HS-27A (cell line): ENCODE results near the gene PJA1.

Experiments used
- DNase-seq: peaks from one replicate; pipeline ENCODE4 v3.0.0-alpha.2; 2012; ENCODE audit warnings: low read depth, missing footprints

PJA1 gene

DNA sequence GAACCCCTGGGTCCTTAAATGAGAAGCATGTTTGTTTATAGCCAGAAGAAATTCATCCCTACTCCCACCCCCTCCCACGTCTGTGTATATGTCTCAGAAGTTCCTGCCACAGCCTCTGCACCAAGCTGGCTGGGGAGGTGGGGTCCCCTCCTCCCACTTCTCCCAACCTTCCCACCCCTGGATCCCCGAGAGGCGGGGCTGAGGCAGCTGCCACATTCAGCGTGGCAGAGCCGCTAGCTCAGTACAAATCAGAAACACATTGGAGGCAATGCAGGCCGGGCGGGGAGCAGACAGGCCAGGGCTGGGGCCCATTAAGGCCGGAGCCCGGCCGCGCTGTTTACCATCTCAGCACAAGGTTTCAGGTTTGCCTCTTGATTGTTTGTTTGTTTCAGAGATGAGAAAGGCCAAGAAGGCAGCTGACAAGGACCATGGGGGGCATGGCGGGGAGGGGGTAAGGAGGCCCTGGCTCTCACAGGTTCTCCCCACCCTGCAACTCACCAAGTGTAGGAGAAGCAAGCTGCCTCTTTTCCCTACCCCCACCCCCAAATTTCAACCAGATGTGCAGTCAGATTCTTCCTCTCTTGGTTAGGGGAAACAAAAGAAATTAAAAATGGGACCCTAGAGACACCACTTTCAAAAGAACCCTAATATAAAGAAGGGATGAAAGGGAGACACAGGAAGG, 22.3 kb downstream of the PJA1 start:
- no peak for DNase-seq

DNA sequence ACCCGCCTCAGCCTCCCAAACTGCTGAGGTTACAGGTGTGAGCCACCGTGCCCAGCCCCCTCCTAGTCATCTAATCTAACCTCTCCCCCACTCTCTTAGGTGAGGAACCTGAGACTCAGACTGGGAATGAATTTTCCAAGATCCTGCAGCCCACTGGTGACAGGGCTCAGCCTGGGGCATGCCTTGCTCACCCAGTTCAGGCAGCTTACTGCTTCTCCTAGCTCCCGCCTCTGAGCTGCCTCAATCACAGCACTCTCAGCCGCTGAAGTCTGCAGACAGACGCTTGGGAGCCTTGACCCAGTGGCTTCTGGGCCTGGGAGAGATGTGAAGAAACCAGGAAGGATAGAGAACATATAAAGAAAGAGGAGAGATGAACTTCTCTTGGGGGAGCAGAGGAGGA, 24.4 kb downstream of the PJA1 start:
- DNase-seq, result no peak

DNA sequence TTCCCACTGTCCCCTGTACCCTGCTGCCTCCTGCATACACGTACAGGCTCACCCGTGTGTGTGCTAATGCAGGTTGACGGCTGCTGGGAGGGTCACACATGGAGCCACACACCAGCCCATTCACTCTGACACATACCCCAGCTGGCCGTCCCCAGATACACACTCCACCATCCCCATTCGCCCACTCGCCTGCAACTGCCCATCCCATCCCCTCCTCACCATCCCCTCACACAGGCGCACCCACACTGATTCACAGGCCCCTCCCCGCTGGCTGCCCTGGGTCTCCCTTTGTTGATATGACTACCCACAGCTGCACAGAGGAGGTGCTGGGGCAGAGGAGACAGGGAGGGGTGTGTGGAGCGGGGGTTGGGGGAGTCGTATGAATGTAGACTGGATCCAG, 25.7 kb downstream of the PJA1 start:
- no peak for DNase-seq

DNA sequence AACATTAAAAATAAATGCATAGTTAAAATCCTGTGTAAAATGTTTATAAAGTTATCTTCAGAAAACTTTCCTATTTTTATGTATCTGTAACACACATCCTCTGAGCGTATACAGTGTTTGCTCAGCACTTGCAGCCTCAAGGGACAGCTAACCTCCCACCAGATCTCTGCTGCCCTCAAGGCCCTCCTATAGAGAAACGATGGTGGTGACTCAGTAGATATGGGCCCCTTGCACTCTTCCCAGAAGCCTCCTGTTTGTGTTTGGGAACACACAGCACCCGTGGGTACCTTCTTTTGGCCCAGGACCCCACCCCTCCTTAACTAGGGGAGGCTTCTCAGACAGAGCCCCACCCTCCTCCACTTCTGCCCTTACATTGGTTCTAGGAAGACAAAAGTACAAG, 26.7 kb downstream of the PJA1 start:
- DNase-seq, result no peak

DNA sequence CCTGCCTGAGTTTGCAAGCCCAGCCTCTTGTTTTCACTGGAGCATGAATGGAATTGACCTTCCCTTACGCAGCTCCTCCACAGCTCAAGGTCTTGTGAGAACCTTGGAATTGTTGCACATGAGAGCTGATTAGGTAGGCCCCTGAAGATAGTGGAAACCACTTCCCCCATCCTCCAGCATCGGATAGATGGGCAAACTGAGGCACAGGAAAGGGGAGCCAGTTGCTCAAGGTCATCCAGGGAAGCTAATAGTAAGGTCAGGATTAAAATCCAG, 27.2 kb downstream of the PJA1 start:
- no peak for DNase-seq

DNA sequence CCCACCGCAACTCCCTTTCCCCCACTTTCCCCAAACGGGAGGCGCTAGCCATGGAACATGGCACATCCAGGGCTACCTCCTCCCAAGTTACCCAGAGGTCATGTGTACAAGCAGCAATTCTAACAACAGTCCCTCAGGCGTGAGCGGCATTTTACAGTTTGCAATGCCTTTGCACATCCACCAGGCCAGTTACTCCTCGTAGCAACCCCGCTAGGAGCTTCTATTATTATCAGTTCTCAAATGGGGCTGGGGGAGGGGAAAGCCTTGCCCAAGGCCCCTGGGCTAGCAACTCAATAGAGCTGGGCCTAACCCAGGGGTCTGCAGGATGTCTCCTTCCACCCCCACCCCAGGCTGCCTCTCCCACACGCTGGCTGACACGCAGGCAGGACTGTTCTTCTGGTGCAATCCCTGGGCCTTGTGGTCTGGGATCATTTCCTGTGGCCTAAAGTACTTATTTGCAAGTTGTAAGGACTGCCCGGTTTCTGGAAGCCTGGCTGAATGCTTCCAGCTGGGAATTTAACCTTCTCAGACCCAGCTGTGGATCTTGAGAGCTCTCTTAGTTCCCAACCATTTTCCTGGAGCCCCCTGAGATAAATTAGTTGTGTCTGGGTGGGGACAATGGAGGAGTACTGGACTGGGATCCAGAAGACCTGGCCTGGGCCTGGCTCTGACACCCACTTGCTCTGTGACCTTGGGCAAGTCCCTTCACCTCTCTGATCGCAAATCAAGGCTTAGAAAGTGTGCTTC, 27.7 kb downstream of the PJA1 start:
- no peak for DNase-seq

DNA sequence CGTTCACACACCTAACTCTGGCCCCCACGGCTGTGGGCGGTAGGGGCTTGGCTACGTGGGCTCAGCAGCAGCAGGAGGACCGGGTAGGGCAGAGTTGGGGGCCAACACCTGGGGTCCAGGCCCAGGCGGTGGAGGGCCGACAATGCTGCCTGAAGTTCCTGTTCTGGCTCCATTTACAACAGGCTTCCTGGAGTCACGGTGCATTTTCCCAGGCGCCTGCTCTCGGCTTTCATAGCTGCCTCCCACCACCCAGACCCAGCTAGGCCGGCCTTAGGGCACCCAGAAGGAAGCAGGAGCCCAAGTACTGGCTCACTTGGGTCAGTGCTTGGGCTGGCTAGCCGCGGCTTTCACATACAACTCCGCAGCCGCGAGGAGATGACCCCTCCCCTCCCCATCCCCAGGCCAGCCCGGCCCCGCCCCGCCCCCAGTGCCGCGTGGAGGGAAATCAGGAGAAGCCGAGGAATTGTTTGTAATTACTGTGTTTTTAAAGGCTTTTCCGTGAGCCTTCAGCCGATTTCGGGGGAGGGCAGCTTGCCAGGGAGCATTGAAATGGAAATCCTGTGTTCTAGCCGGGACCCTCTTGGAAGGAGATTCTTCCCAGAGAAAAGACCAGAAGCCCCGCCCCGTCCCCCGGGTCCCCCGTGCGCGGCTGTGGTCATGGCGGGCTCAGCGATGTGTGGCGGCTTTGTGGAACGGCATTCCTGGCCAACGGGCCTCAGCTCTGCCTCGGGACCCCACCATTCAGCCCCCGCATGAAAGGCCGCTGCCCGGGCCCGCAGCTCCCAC, 28.5 kb downstream of the PJA1 start:
- no peak for DNase-seq

DNA sequence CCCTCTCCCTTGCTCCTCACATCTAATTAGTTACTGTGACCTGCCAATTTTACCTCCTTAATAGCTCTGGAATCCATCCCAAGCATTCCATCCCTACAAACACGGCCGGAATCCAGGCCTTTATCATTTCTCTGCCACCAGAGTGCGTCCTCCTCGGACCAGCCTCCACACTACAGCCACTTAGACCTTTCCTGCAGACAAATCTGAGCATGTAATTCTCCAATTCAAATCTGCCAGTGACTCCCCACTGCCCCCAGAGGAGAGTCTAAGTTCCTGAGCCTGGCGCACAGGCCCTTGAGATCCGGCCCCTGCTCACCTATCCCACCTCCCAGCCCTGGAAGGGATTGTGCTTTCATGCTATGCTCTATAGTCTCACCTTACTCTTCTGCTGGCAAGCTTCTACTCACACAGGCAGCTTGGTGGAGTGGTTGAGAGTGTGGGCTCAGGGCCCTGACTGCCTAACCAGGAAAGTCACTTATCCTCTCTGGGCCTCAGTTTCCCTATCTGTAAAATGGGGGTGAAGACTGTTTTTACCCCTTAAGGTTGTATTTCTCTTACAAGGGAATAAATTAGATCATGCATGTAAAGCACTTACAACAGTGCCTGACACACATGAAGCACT, 31.2 kb downstream of the PJA1 start:
- DNase-seq, result no peak

DNA sequence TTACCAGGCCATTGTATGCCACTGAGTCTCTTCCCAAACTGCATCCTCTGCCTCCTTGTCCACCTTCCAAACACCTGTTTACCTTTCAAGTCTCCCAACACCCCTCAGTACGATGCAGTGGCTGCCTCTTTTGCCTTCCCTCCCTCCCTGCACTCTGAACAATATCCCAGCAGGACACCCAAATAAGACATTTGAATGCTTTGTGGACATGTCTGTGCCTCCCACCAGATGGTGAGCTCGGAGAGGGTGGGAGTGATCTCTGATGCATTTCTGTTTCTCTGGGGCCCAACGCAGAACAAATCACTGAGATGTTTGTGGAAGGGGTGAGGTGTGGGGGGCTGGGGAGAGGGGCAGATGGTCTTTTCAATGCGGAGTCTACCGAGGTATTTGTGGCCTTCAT, 33.4 kb downstream of the PJA1 start:
- DNase-seq, result no peak

DNA sequence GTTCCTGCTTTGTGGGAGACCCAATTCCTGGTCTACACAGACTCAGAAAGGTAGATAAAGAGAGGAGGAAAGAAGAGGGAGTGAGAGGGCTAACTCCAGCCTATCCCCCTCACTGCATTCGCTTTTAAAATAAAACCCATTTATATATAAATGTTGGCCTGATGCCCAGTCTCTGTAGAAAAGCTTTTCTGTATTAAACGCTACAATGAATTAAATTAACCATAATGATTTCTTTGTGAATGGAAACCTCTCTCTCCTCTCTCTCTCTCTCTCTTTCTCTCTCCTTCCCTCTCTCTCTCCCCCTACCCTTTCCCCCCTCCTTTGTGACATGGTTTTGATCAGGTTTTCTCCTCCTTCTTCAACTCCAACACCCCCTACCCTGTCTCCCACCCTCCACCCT, 34.8 kb downstream of the PJA1 start:
- no peak for DNase-seq

DNA sequence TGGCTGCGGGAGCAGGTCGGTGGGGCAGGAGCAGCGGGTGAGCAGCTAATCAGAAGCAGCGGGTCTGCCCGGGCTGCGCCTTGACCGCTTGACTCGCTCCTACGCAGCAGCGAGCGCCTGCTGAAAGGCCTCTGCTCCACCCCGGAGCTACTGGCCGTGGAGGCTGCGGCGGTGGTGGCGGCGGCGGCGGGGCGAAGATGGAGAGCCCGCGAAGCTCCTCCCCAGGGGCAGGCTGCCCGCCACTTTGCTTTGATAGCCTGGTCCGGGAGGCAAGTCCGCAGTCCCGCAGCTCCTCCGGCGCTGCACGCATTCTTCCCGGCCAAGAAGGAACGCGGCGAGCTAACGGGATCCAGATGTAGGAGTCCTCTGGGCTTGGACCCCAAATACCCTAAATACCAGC, 36.7 kb downstream of the PJA1 start:
- no peak for DNase-seq

DNA sequence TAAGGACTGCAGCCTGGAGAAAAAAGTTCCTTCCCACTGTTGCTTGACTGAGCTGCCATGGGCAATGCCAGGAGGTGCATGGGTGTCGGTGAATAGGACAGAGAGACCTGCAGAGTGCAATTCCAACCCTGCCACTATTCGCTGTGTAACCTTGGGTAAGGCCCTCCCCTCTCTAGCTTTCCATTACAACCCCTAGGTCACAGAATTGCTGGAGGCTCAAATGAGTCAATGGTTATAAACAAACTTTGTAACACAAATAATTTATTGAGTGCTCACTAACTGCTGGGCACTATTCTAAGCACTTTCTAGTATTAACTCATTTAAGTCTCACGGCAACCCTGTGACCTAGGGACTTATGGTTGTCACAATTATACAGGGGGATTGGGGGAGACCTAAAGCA, 37.8 kb downstream of the PJA1 start:
- no peak for DNase-seq

DNA sequence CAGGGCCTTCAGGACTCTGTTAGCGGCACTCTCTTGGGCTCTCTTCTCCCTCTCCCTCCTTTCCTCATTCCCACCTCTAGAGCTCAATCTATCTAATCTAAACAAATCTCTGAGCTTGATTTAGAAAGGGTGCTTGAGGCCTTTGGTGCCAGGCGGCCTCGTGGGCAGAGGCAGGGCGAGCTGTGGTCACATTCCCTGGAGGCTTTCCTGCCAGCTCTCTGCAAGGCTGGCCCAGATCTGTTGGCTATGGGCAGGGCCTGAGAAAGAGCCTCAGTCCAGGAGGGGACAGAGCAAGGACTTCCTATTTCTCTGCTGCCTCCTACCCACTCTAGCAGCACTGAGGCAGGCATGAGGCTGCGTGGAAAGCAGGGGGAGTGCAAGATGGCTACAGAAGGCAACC, 38.6 kb downstream of the PJA1 start:
- DNase-seq, result no peak

DNA sequence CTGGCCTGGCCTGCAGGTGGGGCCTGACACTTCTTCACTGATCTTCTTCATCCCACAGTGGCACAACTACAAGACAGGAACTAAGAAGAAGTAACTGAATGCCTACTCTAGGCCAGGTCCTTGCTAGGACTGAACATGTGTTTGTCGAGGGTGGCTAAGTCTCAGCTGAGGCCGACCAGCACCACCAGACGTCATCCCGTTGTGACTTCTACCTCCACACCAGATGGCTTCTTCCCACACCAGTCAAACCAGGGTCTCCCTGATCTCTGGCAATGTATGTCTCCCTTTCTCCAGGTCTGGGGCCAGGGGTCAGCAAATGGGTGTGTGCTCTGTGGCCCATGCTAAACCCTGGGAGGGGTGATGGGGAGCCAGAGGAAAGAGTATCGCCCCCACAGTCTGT, 40.2 kb downstream of the PJA1 start:
- no peak for DNase-seq

DNA sequence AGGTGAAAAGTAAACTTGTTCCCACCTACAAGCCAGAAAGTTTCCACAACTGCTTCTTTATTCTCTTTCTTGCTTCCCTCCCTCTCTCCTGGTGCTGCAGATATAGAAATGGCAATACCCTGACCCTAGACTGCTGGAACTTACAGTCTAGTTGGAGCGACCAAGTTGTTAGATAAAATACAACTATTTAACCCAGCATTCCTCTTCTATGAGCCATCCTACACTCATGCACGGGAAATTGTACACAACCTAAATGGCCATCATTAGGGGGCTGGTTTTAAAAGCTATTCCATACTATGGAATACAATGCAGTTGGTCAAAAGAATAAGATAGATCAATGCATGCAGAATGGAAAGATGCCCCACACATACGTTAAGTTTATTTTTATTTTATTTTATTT, 41.1 kb downstream of the PJA1 start:
- DNase-seq, result peak; percentile 4

DNA sequence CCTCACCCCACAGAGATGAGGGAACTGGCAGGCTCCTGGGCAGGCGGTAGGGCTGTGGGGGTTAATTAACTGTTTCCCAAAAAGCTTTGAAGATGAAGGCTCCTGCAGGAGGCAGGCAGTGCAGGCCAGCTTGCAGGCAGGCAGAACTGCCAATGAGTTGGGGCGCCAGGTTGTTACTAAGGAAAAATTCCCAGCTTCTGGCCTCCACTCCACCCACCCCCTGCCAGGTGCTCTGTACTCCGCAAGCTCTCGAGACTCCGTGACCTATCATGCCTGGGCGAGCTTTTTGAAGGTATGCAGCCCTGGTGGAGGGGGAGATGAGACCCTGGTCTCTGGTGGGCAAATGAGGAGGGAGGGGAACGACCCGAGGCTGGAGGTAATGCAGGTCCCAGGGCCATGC, 41.8 kb downstream of the PJA1 start:
- no peak for DNase-seq

DNA sequence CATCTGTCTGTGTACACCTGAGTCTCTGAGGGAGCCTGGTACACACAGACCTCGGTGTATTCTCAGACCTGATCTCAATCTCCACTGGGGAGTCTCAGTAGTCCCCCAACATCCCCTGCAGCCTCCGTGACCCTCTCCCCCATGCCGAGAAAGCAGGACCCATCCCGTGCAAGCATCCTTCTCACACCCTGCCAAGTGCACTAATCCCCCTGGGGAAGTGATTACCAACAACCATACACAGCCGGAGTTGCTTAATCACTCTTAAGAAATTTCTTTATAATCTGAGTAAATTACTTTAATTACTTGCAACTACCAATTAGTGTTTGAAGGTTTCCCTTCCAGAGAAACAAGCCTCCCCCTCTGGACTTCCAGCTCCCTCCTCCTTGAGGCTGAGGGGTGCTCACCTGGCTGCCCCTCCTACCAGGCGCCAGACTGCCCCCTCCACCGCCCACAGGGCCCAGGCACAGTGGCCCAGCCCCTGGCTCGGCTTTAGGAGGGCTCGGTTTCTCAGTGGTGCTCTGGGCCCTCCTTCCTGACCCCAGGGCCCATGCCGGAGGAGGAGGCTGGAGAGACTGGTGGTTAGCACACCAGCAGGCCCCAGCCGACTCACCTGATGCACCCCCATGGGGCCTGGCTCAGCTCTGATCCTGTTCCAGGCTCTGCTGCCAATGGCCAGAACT, 43.8 kb downstream of the PJA1 start:
- no peak for DNase-seq

DNA sequence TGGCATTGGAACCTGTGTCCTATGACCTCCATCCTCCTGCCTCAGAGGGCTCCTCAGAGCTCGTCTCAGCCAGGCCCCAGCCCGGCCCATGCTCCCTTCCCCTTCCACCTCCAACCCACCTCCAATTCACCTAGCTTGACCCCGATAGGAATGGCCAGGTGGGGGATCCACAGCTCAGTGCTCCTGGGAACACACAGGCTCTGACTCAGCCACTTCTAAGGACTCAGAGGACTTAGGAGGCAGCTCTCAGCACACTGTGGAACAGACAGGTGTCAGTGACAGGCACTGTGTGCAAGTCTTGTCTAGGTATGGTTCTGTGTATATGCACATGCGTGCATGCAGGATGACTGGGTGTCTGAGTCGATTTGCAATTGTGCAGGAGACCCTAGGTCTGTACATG, 44.8 kb downstream of the PJA1 start:
- DNase-seq, result no peak

DNA sequence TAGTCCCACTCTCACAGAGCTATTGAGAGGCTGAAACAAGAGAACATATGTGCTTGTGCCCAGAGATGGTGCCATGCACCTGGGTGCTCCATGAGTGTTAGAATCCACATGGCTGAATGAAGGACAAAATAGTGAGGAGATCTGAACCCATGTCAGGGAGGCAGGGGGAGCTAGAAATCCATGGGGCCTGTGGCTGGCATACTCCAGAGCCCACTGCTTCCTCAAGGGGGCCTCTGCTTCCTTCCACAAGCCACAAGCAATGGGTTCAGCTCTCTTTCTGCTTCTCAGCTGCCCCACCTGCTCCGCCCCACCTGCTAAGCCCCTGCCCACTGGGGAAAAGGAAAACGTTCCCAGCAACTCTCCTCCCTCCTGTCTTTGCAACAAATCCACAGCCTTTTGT, 46.1 kb downstream of the PJA1 start:
- no peak for DNase-seq

DNA sequence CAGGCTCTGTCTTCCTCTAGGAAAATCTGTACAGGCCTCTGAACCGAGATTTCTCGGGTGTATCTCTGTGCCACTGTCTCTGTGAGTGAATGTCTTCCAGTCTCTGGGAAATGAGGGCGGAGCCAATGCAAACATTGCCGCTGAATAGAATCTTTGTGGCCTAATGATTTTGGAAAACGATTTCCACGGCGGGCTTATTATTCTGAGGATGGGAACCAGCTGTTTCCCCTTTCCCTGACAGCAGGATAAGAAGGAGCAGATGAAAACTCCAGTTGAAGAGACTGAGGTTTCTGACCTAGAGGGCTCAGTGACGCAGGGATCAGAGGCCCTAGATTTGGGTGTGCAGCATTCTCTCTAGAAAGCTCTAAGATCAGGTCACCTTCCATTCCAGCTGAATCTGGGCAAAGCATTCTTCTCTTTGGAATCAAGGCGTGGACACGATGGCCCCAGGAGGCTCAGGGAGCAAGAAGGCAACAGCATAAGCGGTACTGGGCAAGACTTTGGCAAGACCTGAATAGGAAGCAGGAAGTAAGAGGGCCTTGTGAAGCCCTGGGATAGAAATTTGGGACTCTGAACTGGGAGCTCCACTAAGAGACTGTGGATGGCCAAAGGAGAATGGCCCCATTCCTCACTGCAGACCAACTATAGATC, 47.3 kb downstream of the PJA1 start:
- no peak for DNase-seq

DNA sequence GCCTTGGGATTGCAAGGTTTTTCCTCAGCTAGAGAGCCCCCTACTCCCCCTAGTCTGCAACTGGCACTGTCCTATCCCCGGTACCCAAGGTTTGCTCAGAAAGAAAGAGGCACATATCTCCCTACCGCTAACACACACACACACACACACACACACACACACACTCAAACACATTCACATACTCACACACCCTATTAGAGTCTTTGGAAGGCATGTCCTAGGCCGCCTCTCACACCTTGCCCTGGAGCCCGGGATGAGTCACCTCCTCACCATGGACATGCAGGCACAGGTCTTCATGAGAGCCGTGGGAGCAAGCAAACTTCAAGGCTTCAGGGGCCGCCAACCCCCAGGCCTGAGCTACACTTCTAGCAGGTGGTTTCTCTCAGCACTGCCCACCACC, 49.2 kb downstream of the PJA1 start:
- no peak for DNase-seq

DNA sequence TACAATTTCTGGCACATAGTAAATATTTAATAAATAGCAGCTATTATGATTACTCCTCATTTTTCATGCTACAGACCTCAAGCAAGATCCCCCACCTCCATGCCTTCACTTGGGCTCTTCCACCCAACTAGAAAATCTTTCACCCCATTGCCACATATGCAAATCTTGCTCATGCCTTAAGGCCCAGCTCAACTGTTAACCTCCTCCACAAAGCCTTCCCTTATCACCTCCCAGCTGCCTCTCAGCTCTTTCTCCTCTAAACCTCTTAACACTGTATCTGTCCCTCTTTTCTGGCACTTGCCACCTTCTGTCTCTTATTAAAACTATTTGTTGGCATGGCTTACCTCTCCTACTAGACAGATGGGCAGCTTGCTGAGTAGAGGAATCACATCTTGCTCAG, 51.5 kb downstream of the PJA1 start:
- DNase-seq, result no peak
